Limb (tissue), 2 donors: ENCODE data around the gene DNAH5.
"Not testable (repeated sequence)": the region's sequence is repeated elsewhere in the genome, so short reads cannot be mapped to it uniquely, and the experiment has no call there.

Experiments used
- DNase-seq, 2 donors: peaks; one replicate each; pipeline ENCODE4 v3.0.0-alpha.2; 2016; ENCODE audit errors: extremely low spot score in 2 of 2

DNAH5 gene

DNA sequence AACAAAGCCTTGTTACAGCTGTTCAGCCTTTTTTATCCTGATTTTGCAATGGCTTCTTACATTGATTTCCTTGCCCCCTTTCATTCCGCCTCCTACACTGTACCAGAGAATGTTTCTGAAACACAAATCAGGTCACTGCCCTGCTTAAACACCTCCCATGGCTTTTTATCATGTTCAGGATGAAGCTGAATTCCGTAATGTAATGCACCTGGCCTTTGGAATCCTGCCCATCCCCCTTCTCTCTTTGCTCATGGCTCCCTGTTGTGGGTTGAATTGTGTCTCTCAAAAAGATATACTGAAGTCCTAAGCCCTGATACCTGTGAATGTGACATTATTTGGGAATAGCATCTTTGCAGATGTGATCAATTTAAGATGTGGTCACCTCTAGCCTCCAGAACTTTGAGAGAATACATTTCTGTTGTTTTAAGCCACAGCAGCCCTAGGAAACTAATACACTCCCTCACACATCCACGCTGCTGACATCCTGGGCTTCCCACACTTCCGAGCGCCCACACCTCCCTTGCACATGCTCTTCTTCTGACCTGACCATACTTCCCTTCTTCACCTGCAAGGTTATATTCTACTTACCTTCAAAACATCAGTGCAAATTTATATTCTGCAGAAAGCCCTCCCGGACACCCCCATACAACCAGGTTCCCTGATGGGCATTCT lies 101.2 kb downstream of the DNAH5 start:
- no peak for DNase-seq

DNA sequence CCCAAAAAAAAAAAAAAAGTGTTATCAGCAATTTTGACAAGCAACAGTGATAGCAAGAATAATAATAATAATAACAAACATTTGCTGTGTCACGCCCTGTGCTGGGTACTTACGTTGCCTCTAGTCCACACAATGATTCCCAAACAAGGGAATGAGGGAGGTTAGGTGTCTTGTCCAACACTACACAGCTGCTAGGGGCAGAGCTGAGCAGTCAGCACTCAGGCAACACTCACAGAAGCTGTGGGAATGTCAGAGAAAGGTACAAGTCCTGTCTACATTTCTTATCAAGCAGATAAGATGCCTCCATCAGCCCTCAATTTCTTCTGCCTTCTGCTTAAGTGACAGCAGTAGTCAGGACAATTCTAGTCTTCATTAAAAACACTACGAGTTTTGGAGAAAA lies 111.0 kb downstream of the DNAH5 start:
- no peak for DNase-seq

DNA sequence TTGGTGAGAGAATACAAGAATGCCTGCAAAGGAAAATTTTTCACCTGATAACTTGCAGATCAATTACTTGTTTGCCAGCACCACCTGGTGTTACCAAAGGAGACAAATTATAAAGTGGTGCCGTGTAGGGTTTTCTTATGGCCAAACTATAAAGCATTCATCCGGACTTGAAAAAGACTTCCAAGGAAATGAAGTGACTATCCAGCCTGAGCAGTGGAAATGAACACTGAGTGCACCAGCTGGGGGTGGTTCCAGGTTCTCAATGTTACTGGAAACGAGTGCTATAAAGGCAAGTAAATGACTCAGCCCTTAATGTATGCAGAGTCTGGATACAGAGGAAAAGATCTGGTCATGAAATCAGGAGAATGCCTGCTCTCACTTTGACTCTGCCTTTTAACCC lies 113.1 kb downstream of the DNAH5 start:
- DNase-seq: no peak

DNA sequence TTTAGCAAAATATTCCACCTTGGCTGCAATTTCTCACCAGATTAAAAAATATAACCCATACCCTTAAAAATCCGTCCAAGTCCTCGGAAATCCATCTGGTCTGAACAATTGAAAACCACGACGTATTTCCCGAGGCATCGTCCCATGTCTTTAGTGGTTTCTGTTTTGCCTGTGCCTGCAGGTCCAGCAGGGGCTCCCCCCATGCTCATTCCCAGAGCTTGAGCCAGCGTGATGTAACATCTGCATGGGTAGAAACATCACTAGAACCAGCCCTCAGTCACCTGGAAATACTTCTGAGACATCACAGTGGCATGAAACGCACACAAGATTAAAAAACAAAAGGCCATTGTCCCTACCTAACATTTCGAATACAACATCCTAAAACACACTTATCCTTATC lies 114.0 kb downstream of the DNAH5 start:
- DNase-seq: no peak

DNA sequence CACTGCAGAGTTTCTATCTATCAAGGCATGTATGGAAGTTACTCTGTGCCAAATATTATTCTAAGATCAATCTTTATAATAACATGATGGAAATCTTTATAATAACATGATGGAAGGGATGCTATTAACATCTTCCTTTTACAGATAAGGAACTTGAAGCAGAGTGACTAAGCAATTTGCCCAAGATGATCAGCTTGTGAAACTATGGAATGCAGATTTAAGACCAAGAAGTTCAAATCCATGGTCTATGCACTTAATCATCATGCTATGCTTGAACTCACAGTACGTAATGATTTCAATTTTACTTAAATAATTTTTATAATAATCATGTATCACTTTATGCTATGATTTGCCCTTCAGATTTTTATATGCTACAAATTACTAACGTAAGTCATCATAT lies 123.1 kb downstream of the DNAH5 start:
- no peak for DNase-seq

DNA sequence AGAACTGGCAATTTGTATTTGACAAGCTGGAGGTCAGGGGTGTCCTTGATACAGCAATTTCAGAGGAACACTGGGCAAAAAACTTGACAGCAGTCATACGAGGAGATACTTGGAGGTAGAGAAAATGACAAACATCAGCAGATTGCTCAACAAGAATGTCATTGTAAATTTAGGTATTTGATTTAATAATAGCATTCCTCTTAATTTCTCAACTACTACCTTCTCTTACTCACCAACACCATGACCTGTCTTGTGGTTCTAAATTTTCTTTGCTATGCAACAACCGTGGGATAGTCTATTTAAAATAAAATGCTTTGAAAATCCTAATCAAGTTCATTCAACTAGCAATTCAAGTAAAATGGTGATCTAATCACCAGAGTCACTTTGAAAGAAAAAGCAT lies 128.4 kb downstream of the DNAH5 start:
- no peak for DNase-seq

DNA sequence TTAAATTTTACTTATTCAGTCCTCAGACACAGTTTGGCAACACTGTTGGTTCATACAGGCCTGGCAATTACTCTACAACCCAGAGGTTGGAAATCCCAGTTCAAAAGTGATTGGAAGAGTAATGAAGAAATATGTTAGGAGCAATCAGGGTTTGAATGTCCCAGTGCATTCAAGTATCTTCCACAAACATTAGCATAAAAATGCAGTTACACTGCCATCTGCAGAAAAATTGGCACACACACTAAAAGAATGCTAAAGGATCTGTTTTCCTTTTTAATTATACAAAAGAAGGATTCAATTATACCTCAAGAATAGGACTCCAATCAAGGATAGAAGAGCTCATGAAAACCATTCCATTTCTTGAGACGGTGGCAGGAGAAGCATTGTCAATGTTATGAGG lies 130.2 kb downstream of the DNAH5 start:
- DNase-seq: no peak

DNA sequence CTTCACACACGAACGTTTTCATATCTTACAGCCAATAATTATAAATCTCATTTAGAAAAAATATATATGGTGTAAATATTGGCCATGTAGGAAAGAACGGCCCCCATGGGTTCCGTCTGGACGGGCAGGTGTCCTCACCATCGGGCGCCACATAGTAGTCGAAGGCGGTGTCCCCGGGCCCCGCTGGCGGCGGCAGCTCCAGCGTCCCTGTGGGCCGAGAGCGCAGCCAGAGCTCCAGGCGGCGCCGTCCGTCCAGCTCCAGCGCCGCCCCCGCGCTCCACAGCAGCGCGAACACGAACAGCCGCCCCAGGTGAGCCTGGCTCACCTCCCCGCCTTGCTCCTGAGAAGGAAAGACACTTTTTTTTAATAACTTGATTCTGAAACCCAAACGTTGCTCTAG lies 134.6 kb downstream of the DNAH5 start:
- DNase-seq: no peak

DNA sequence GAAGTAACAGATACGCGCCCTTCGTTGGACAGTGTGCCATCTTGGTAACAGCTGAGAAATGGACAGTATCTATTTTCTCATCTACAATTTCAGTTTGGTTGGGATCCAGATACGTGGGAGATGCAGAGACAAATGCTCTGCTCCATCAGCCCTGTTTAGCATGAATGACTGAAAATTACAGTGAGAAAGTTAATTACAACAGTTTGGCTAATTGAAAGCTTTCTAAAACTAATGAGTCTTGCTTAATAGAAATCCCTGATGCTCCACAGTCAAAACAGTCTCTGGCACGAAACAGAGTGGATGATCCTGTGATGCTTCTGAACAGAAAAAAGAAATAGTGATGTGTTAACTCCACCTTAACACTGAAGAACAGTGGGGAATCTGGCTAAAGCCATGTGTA lies 140.2 kb downstream of the DNAH5 start:
- no peak for DNase-seq

DNA sequence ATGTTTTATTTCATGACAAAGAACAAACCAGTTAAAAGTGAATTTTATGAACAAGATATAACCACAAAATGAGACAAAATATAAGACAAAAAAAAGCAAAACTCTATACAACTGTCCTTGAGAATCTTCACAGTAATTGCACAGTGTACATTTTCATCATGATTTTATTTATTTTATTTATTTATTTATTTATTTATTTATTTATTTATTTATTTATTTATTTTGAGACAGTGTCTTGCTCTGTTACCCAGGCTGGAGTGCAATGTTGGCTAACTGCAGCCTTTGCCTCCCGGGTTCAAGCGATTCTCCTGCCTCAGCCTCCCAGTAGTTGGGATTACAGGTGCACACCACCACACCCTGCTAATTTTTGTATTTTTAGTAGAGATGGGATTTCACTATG lies 145.9 kb downstream of the DNAH5 start:
- DNase-seq: not testable (repeated sequence)

DNA sequence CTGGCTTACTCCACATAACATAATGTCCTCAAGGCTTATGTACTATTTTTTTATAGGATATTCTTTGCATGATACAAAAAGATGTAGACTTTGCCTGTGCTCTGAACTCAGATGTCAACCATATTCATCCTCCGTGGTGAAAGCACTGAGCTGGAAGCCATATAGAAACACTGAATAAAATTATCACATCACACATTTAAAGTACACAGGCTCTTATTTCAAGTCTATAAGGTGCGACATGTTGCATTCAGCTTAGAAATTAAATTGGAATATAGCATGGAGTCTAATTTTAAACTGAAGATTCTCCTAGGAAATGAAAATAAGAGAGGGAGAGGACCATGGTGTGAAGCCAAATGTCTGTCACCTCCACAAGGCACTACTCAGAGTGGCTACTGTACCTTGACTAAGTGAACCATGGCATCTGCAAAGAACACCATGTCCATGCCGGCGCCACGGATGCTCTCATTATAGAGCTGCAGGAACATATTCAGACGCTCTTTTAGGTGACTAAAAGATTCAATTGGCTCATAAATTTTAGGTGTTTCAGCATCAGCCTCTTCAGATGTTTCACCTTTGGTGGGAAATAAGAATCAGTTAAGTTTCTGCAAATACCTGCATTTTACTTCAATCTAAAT lies 158.6 kb downstream of the DNAH5 start:
- DNase-seq: no peak

DNA sequence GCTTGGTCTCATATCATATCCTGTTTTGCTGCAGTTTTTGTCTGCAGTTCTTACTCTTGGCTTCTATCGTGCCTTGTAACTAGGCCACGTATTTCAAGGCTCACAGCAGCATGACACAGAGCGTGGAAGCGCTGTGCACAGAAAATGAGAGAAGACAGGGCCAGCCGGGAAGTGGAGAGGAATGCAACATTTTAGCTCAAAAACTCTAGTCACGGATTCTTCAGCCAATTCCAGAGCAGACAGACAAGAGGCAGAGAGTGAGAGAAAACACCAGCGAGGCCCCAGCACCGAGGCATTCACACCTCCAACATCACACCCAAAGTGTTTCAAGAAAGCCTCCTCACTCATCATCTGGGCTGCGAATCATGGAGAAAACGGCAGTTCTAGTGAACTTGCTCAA lies 160.8 kb downstream of the DNAH5 start:
- DNase-seq: no peak

DNA sequence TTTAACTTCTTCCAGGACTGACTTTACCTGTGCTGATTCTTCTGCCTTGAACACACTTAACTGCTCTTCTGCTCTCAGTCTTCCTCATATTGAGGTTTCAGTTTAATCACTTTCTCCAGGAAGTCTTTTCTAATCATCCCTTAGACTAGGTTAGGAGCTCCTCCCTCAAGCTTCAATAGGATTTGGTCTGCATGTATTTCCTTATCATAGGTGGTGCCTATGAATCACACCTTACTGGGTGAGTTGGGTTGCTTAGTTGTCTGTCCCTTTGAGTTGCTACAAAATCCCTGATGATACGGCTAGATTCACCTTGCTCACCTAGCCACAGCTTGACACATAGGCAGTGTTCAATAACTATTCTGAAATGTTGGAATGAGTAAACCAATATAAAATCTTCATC lies 164.4 kb downstream of the DNAH5 start:
- DNase-seq: no peak

DNA sequence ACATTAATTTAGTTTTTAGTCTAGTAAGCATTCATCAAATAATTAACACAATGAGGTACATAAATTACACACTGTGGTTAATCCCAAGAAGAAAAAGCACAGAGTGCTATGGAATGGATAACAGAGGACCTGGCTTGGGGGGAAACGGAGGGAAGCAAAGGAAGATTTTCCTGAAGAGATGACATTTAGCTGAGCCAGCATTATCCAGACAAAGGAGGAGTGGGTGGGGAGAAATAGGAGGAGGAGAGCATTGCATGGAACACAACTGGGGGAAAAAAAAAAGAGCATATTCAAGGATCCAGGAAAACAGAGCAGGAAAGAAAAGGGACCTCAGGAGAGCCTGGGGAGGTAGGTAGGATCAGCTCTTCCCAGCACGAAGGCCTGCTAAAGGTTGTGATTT lies 170.8 kb downstream of the DNAH5 start:
- no peak for DNase-seq

DNA sequence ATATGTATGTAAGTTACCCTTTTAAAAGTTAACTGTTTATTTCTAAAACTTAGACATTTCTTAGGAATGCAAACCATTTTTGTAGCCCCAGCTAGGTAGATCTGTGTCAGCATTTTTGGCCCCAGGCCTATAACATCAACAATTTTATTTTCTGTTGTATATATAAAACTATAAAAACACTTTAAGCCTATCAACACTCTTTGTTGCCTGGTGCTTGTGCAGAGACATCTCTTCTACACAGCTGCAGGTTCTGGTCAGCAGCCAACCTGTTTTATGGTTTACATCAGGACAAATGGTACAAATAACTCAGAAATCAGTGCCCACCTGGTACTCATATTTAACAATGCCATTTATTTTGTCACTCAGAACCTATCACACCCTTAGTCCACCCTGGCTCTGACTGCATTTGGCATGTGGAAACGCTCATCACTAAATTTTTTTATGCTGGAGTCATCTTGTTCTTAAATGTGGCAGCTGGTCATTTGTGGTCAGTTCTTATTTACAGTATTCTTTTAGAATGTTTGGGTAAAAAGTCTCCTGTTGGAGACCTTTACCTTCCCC lies 173.4 kb downstream of the DNAH5 start:
- no peak for DNase-seq

DNA sequence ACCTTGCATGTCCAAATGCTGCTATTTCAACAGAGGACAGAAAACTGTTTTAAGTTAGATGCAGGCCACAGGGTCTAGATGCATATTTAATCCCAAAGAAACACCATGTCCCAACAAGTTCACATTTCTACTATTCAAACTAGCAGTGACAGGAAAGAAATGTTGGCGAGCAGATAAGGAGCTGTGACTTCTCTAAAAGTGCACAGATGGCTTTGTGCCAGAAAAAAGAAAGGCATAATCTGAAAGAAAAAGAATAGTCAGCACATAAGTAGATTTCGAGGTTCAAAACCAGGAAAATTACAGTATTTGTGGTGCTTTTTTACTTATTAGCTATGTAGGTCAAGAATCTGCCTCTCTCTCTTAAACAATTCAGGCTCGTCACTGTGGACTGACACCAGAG lies 178.3 kb downstream of the DNAH5 start:
- no peak for DNase-seq

DNA sequence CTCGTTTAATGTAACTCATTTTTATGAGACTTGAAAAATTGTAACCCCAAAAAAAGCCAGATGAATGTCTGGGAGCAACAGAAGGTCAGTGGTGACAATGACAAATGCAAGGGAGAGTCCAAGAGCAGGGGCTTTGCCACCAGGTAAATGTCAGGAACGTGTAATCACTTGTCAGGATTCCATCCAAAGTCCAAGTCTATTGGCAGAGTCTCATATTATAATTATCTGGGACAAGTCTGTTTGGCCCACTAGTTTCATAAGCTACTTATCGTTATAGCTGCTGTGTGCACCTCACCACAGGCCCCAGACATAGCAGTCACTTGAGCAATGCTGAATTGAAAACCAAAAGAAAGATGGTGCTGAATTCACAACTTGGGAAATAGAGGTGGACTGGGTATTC lies 180.8 kb downstream of the DNAH5 start:
- DNase-seq: no peak

DNA sequence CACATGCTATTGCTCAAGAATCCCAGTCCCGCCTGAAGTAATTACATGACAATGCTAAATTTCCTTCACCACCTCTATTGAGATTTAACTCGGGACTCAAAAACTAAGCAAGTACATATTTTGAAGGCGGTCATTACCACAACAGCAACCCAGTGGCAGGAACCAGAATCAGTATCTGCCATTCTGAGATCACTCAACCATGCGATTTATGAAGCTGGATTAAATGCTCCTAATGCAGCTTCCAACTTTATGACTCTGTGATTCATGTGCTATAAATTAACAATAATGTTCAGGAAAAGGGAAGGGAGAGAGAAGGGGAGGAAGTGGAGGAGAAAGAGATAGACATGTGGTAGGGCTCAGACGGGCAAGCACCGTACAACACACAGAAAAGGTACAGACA lies 194.7 kb downstream of the DNAH5 start:
- no peak for DNase-seq

DNA sequence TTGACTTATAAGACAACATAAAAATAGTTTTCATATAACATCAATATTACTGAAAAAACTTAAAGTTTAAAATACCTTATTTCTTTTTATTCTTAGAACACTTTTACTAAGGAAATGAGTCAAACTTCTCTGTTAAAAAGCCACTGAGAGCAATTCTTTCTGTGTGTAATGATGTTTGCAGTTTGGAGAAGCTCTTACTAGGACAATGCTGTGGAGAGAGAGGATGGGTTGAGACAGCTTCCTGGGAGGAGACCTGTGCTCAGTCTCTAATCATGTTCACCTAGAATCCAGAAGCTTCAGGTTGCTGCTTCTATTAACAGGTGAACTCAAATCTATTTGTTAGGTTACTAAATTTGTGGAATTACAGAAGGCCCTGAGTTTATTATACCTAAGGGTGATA lies 198.5 kb downstream of the DNAH5 start:
- DNase-seq: no peak

DNA sequence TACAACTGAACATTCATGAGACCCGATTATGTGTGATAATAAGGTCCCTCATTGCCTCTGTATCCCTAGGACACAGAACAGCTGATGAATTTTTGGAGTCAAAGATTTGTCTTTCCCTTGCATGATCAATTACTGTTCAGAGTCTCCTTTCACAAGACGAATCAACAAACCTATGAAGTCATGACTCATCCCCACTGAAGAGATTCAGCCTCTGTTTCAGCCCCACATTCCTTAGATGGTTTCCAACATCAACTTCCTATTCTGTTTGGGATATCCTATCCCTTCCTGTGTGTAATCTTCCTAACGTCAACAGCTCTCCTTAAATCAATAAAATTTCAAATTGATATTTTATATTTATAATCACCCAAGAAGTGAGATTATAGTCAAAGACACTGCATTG lies 199.0 kb downstream of the DNAH5 start:
- no peak for DNase-seq

DNA sequence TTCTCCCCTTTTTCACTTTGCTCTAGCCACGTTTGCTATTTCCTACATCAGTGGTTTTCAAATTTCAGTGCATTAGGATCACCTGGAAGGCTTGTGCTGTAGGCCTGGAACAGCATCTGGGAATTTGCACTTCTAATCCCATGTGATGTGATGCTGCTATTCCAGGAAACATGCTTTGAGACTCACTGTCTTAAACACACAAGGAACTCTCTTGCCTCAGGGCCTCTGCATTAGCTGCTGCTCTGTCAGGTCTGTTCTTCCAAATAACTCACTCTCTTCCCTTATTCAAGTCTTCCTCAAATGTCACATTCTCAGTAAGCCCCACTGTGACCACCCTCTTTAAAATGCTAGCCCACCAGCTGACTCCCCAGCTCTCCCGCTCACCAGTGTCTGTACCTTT lies 204.0 kb downstream of the DNAH5 start:
- no peak for DNase-seq

DNA sequence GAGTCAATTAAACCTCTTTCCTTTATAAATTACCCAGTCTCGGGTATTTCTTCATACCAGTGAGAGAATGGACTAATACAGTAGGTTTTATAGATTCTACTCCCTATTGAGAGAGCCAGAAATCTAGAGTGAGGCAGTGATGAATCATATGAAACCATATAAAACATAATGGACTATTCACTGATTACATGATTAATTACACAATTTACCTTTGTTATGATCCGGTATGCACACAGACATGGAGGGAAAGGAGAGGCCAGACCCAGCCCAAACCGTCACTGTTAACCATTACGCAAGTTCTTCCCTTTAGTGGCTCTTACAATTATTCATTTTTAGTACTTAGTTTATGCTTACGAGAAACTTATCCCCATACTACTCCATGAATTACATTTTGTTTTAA lies 205.0 kb downstream of the DNAH5 start:
- no peak for DNase-seq

DNA sequence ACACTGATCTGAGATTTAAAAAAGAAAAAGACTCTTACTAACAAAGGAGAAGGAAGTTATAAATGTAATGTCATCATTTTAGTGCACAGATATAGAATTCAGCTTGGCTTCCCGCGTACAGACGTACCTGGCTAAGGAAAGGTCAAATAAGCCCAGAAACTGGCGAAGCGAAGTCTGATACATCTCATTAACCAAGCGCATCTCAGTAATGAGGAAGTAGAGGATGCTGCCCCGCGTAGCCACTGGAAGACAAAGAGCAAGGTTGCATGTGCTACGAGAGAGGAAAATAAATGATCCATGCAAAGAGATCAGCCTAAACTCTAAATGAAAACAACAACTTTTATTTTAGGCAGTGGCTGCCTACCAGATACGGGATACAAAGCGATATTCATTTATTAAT lies 208.8 kb downstream of the DNAH5 start:
- no peak for DNase-seq
